Glomerular visceral epithelial cell (primary cell): ENCODE data around the gene PEX7.
"Not testable (repeated sequence)": the region's sequence is repeated elsewhere in the genome, so short reads cannot be mapped to it uniquely, and the experiment has no call there.

Experiments
- DNase-seq: peaks from one replicate; pipeline ENCODE4 v3.0.0-alpha.2; 2016; ENCODE audit errors: extremely low spot score

The PEX7 gene

GRCh38 chr6:136840276-136841001 is 18.0 kb downstream of the PEX7 start:
- DNase-seq: no peak

- DNase-seq: no peak
Measured at GRCh38 chr6:136843210-136843609, 20.8 kb downstream of the PEX7 start.

- DNase-seq: peak; percentile 51
Measured at GRCh38 chr6:136846046-136846445, 23.7 kb downstream of the PEX7 start.

GRCh38 chr6:136846477-136846876 is 24.1 kb downstream of the PEX7 start:
- not testable (repeated sequence) for DNase-seq

- DNase-seq: not testable (repeated sequence)
Measured at GRCh38 chr6:136849979-136850563, 27.7 kb downstream of the PEX7 start.

- no peak for DNase-seq
Measured at GRCh38 chr6:136859430-136859829, 37.0 kb downstream of the PEX7 start.

- DNase-seq: no peak
Measured at GRCh38 chr6:136860043-136860442, 37.7 kb downstream of the PEX7 start.

- DNase-seq: no peak
Measured at GRCh38 chr6:136862662-136863061, 40.3 kb downstream of the PEX7 start.

GRCh38 chr6:136863752-136864151 is 41.4 kb downstream of the PEX7 start:
- no peak for DNase-seq

GRCh38 chr6:136864676-136865075 is 42.3 kb downstream of the PEX7 start:
- no peak for DNase-seq

- no peak for DNase-seq
Measured at GRCh38 chr6:136866872-136867416, 44.6 kb downstream of the PEX7 start.

- DNase-seq: no peak
Measured at GRCh38 chr6:136869451-136869850, 47.1 kb downstream of the PEX7 start.

GRCh38 chr6:136873748-136874147 is 51.4 kb downstream of the PEX7 start:
- no peak for DNase-seq

- DNase-seq: not testable (repeated sequence)
Measured at GRCh38 chr6:136876469-136876868, 54.1 kb downstream of the PEX7 start.

GRCh38 chr6:136880748-136881460 is 58.5 kb downstream of the PEX7 start:
- no peak for DNase-seq

- no peak for DNase-seq
Measured at GRCh38 chr6:136886091-136886490, 63.7 kb downstream of the PEX7 start.

- DNase-seq: no peak
Measured at GRCh38 chr6:136887953-136888352, 65.6 kb downstream of the PEX7 start.

GRCh38 chr6:136889271-136890193 is 67.1 kb downstream of the PEX7 start:
- no peak for DNase-seq

- DNase-seq: no peak
Measured at GRCh38 chr6:136890194-136890839, 67.9 kb downstream of the PEX7 start.

- DNase-seq: no peak
Measured at GRCh38 chr6:136890986-136891385, 68.6 kb downstream of the PEX7 start.

- no peak for DNase-seq
Measured at GRCh38 chr6:136893187-136893586, 70.8 kb downstream of the PEX7 start.
